PC-9 (cell line): Measurements from ENCODE around the gene ASB13.

Experiments used
- EZH2 ChIP-seq: fragments of 200-600 bp; sonication (generic); IDR thresholded peaks from 2 replicates; pipeline ENCODE4 v1.8.0; 2017; ENCODE audit warnings: antibody characterized with exemption, low read depth
- TF ChIP-seq, protein P1 (sequence below): fragments of 200-600 bp; sonication (generic); conservative IDR thresholded peaks from 2 replicates; pipeline ENCODE4 v1.6.1; 2017; ENCODE audit warnings: mixed run types, antibody characterized with exemption, mild to moderate bottlenecking, moderate library complexity

- TF ChIP-seq, protein P1, sequence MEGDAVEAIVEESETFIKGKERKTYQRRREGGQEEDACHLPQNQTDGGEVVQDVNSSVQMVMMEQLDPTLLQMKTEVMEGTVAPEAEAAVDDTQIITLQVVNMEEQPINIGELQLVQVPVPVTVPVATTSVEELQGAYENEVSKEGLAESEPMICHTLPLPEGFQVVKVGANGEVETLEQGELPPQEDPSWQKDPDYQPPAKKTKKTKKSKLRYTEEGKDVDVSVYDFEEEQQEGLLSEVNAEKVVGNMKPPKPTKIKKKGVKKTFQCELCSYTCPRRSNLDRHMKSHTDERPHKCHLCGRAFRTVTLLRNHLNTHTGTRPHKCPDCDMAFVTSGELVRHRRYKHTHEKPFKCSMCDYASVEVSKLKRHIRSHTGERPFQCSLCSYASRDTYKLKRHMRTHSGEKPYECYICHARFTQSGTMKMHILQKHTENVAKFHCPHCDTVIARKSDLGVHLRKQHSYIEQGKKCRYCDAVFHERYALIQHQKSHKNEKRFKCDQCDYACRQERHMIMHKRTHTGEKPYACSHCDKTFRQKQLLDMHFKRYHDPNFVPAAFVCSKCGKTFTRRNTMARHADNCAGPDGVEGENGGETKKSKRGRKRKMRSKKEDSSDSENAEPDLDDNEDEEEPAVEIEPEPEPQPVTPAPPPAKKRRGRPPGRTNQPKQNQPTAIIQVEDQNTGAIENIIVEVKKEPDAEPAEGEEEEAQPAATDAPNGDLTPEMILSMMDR, result no peak
- TF ChIP-seq EZH2, result no peak
Measured at GRCh38 chr10:5590816-5591215, 75.6 kb downstream of the ASB13 start.
